B cell (primary cell): ENCODE data around the gene PTPN14. TPM values are rescaled to one million over a fixed set of nuclear protein-coding genes. Genes with fewer than 3 reads are reported as not detected.

Experiments used
- ATAC-seq: fragments of 200-7000 bp; cut with Tn5 transposase; one replicate; pipeline ENCODE4 v1.10.0; 2021; ENCODE audit warnings: low read depth, mild to moderate bottlenecking, moderate number of reproducible peaks, moderate library complexity
- CTCF ChIA-PET: fragments of 350-600 bp; sonication (Branson Sonifier 250); formaldehyde crosslinking; loops from one replicate; lab custom pipeline; 2021; ENCODE audit warnings: antibody characterized with exemption, inconsistent platforms; lab: Charles Lee
- POLR2A ChIA-PET: fragments of 350-600 bp; sonication (Branson Sonifier 250); formaldehyde crosslinking; loops from one replicate; lab custom pipeline; 2021; ENCODE audit warnings: antibody characterized with exemption; lab: Charles Lee
- DNase-seq: peaks from one replicate; pipeline ENCODE4 v3.0.0; 2013
- H2AFZ ChIP-seq: 2 replicates; pipeline ENCODE4 v1.6.1; 2012; ENCODE audit warnings: mild to moderate bottlenecking, low read depth, low read length; ENCODE audit not compliant: insufficient read depth, poor library complexity, severe bottlenecking
- H3K27ac ChIP-seq, 2 donors: 1 replicate in 1 of 2; 2 replicates in 1 of 2; pipeline ENCODE4 v1.5.1; 2012 to 2013; ENCODE audit warnings: low read length in 2 of 2, mild to moderate bottlenecking in 2 of 2, moderate library complexity in 1 of 2
- H3K27me3 ChIP-seq, 4 experiments: fragments of 200-600 bp in 1 of 4; sonication (generic) in 1 of 4; replicated peaks in 1 of 4; 1 replicate in 2 of 4; 2 replicates in 2 of 4; pipeline versions ENCODE4 v1.6.1 to v1.7.0; 2013 to 2016; ENCODE audit warnings: low read length in 3 of 4, mild to moderate bottlenecking in 2 of 4, mixed read lengths in 1 of 4, moderate library complexity in 1 of 4; ENCODE audit not compliant: insufficient read depth in 4 of 4, control insufficient read depth in 3 of 4; ENCODE audit errors: control extremely low read depth in 1 of 4
- H3K36me3 ChIP-seq, 2 experiments: replicated peaks in 1 of 2; 1 replicate in 1 of 2; 2 replicates in 1 of 2; pipeline versions ENCODE4 v1.6.1 to v1.7.1; 2013; ENCODE audit warnings: low read length in 1 of 2; ENCODE audit not compliant: insufficient read depth in 2 of 2, control insufficient read depth in 1 of 2; ENCODE audit errors: control extremely low read depth in 1 of 2, extremely low read depth in 1 of 2
- H3K4me1 ChIP-seq, 2 donors: fragments of 200-600 bp in 1 of 2; sonication (generic) in 1 of 2; 1 replicate in 1 of 2; 2 replicates in 1 of 2; pipeline versions ENCODE4 v1.5.1 to v1.6.1; 2013 to 2017; ENCODE audit warnings: low read length in 2 of 2; ENCODE audit not compliant: control insufficient read depth in 2 of 2, insufficient read depth in 2 of 2
- H3K4me2 ChIP-seq: replicated peaks from 2 replicates; pipeline ENCODE3; 2012; ENCODE audit warnings: mild to moderate bottlenecking, low read depth, low read length; ENCODE audit not compliant: poor library complexity, severe bottlenecking
- H3K4me3 ChIP-seq, 5 experiments: fragments of 200-600 bp in 1 of 5; sonication (generic) in 1 of 5; 1 replicate in 3 of 5; 2 replicates in 2 of 5; pipeline versions ENCODE4 v1.5.1 to v1.7.0; 2011 to 2016; ENCODE audit warnings: low read length in 4 of 5, mild to moderate bottlenecking in 4 of 5, low read depth in 2 of 5, control low read depth in 1 of 5, moderate library complexity in 1 of 5; ENCODE audit not compliant: insufficient read depth in 1 of 5; ENCODE audit errors: control extremely low read depth in 1 of 5, extremely low read depth in 1 of 5
- H3K79me2 ChIP-seq: fragments of 200-600 bp; sonication (generic); one replicate; pipeline ENCODE4 v1.6.0; 2016; ENCODE audit warnings: low read length; ENCODE audit not compliant: control insufficient read depth, insufficient read depth
- H3K9ac ChIP-seq: fragments of 200-600 bp; sonication (generic); 2 replicates; pipeline ENCODE4 v1.6.1; 2017; ENCODE audit warnings: mild to moderate bottlenecking, low read length, moderate library complexity
- H3K9me3 ChIP-seq, 3 donors: one replicate each; pipeline versions ENCODE4 v1.6.1 to v1.7.1; 2013; ENCODE audit warnings: low read length in 2 of 3; ENCODE audit not compliant: control insufficient read depth in 2 of 3, insufficient read depth in 1 of 3; ENCODE audit errors: control extremely low read depth in 1 of 3
- H4K20me1 ChIP-seq: 2 replicates; pipeline ENCODE4 v1.6.0; 2012; ENCODE audit warnings: mild to moderate bottlenecking, low read length; ENCODE audit not compliant: insufficient read depth, control insufficient read depth, poor library complexity, severe bottlenecking
- H3K27ac Mint-ChIP-seq: one replicate; pipeline ENCODE4 v1.8.0; 2021; ENCODE audit warnings: mixed read lengths
- H3K27me3 Mint-ChIP-seq: one replicate; pipeline ENCODE4 v1.8.0; 2021; ENCODE audit warnings: mixed read lengths
- H3K4me1 Mint-ChIP-seq: one replicate; pipeline ENCODE4 v1.8.0; 2021; ENCODE audit warnings: mixed read lengths
- H3K4me3 Mint-ChIP-seq: one replicate; pipeline ENCODE4 v1.8.0; 2021; ENCODE audit warnings: mixed read lengths
- H3K9me3 Mint-ChIP-seq: one replicate; pipeline ENCODE4 v1.8.0; 2022; ENCODE audit warnings: mixed read lengths; ENCODE audit not compliant: insufficient read depth
- EZH2 ChIP-seq: IDR thresholded peaks from 2 replicates; pipeline ENCODE4 v1.6.1; 2012; ENCODE audit warnings: borderline replicate concordance, low read depth, mild to moderate bottlenecking, moderate library complexity, low read length; ENCODE audit not compliant: insufficient read depth, poor library complexity, severe bottlenecking
- WGBS: methylation state at CpG from one replicate; pipeline ENCODE4 v1.1.5; 2013; ENCODE audit warnings: missing lambda C conversion rate; ENCODE audit not compliant: insufficient coverage; 5-methylcytosine and 5-hydroxymethylcytosine counted together
- intact Hi-C: fragments of 100-400 bp; cut with micrococcal nuclease; formaldehyde crosslinking; loops from one replicate; pipeline ENCODE4 v1.10.0; 2022
- polyA plus RNA-seq: library from polyadenylated mRNA; depleted of rRNA; stranded (reverse); fragments of >200 nt; gene quantifications from 2 replicates; pipeline ENCODE4 v1.2.3, GENCODE V29; 2012
- total RNA-seq, 2 donors: library from RNA; stranded (reverse); fragments of 120-200 nt in 1 of 2; gene quantifications; 1 replicate in 1 of 2; 2 replicates in 1 of 2; pipeline versions ENCODE4 v1.2.3 to v1.2.4, GENCODE V29; 2013 to 2022
- TF ChIP-seq, protein P1 (sequence below): fragments of 200-600 bp; IDR thresholded peaks from one replicate; pipeline ENCODE4 v1.8.0; 2022; ENCODE audit warnings: antibody characterized with exemption, mild to moderate bottlenecking

PTPN14 gene
- total and polyA plus RNA-seq, 2 donors (not counting 1 experiment from before 2014, with no cell fraction given): under 0.01 TPM; not detected in 1

- H3K9me3 Mint-ChIP-seq: no peaks in the 10 kb centered on the region
- H3K4me1 ChIP-seq: peaks cover 0 to 6% of the 10 kb centered on the region in 2 donors
- H3K79me2 ChIP-seq: no peaks in the 10 kb centered on the region
- H3K4me2 ChIP-seq: no peak overlapping the region
- 100% methylated on average over 1 of the region's 4 CpGs for WGBS
- peaks cover 0 to 3% (median 0%) of the 10 kb centered on the region in 4 experiments for H3K27me3 ChIP-seq
- ATAC-seq: no peak
- peaks cover 15% of the 10 kb centered on the region for H3K27me3 Mint-ChIP-seq
- TF ChIP-seq, protein P1, sequence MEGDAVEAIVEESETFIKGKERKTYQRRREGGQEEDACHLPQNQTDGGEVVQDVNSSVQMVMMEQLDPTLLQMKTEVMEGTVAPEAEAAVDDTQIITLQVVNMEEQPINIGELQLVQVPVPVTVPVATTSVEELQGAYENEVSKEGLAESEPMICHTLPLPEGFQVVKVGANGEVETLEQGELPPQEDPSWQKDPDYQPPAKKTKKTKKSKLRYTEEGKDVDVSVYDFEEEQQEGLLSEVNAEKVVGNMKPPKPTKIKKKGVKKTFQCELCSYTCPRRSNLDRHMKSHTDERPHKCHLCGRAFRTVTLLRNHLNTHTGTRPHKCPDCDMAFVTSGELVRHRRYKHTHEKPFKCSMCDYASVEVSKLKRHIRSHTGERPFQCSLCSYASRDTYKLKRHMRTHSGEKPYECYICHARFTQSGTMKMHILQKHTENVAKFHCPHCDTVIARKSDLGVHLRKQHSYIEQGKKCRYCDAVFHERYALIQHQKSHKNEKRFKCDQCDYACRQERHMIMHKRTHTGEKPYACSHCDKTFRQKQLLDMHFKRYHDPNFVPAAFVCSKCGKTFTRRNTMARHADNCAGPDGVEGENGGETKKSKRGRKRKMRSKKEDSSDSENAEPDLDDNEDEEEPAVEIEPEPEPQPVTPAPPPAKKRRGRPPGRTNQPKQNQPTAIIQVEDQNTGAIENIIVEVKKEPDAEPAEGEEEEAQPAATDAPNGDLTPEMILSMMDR: no peak
- no peak for TF ChIP-seq EZH2
- peaks cover 11% of the 10 kb centered on the region for H3K4me1 Mint-ChIP-seq
- H4K20me1 ChIP-seq: no peaks in the 10 kb centered on the region
- no peak overlapping the region for H3K9ac ChIP-seq
- H3K27ac Mint-ChIP-seq: no peak overlapping the region
- DNase-seq: no peak
- H3K36me3 ChIP-seq: no peaks in the 10 kb centered on the region
- no peaks in the 10 kb centered on the region for H3K9me3 ChIP-seq
- ChIA-PET POLR2A (no interaction called here), CTCF (no interaction called here)
- H3K4me3 ChIP-seq: no peak overlapping the region
- no peak overlapping the region for H3K27ac ChIP-seq
- H3K4me3 Mint-ChIP-seq: no peak overlapping the region
- peak overlapping the region; percentile 64 for H2AFZ ChIP-seq
- intact Hi-C loops: no loop called here
These were observed 111.0 kb downstream of the PTPN14 start for GRCh38 chr1:214440219-214440965.

GRCh38 chr1:214439352-214440119 is 111.9 kb downstream of the PTPN14 start:
- peaks cover 0 to 6% of the 10 kb centered on the region in 2 donors for H3K4me1 ChIP-seq
- Mint-ChIP-seq H3K27me3 (peaks cover 18% of the 10 kb centered on the region), H3K4me1 (peaks cover 11% of the 10 kb centered on the region), H3K4me3 (peak overlapping the region; percentile 38), H3K9me3 (no peaks in the 10 kb centered on the region), H3K27ac (no peak overlapping the region)
- peak overlapping the region; percentile 16 for H3K9ac ChIP-seq
- POLR2A ChIA-PET: no interaction called here
- no peaks in the 10 kb centered on the region for H3K36me3 ChIP-seq
- no peaks in the 10 kb centered on the region for H3K9me3 ChIP-seq
- peak overlapping the region; percentile 22 for H3K4me2 ChIP-seq
- H2AFZ ChIP-seq: peak overlapping the region; percentile 64
- no peak overlapping the region for H3K27ac ChIP-seq
- CTCF ChIA-PET: no interaction called here
- no peak overlapping the region for H3K4me3 ChIP-seq
- H3K79me2 ChIP-seq: no peaks in the 10 kb centered on the region
- DNase-seq: no peak
- H4K20me1 ChIP-seq: no peaks in the 10 kb centered on the region
- ATAC-seq: no peak
- peaks cover 0 to 3% (median 0%) of the 10 kb centered on the region in 4 experiments for H3K27me3 ChIP-seq
- TF ChIP-seq, protein P1: no peak
- TF ChIP-seq EZH2: no peak
- intact Hi-C loops: no loop called here
- 26% methylated on average over 11 of the region's 12 CpGs for WGBS
